ENCODE data around the gene TMEM179B.

DNA sequence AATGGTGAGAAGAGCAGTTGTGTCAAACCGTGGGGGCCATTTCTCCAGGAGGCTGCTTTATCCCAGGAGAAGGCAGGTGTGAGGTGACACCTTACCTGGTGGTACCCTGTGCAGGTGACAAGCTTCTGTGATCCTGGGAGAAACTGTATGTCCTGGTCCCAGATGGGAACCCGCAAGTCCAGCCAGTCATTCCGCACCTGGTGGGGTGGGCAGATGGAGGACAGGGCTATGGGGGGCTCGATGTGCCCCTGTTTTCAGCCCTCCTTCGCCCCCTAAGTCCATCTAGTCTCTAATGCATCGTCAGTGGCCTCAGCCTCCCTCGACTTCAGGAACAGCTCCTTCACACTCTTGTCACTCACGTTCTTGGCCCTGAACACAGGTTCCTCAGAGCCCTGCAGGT, 48.1 kb downstream of the TMEM179B start:
- TF ChIP-seq GATA2 (IDR thresholded peaks at IDR 0.05; ENCODE audit: low read depth, low read length) (no peak), GATA3 (IDR thresholded peaks at IDR 0.05; ENCODE audit: low read depth, low read length) (no peak)

Measured in SH-SY5Y (cell line).